ENCODE results near the gene PIK3R5. TPM values are rescaled to one million over a fixed set of nuclear protein-coding genes. Genes with fewer than 3 reads are reported as not detected.

The PIK3R5 gene
- total and polyA plus RNA-seq, 8 donors = 0.69 to 6.8 (median 1.7) TPM

GRCh38 chr17:8862213-8863056, 103.1 kb downstream of the PIK3R5 start:
- H3K9me3 ChIP-seq = no peaks in the 10 kb centered on the region
- DNase-seq = no peak
- no peak overlapping the region for H3K27ac ChIP-seq
- H3K4me1 ChIP-seq = no peaks in the 10 kb centered on the region
- H3K27me3 ChIP-seq = no peaks in the 10 kb centered on the region
- no peak for TF ChIP-seq CTCF (IDR thresholded peaks at IDR 0.05)
- no peak for FAIRE-seq
- intact Hi-C loops (cut with DNase I) = no loop called here
- 59 to 71% methylated on average over 9 of the region's 9 CpGs for WGBS, 2 donors
- H3K4me3 ChIP-seq = no peak overlapping the region
- no peak for ATAC-seq
- H3K36me3 ChIP-seq = no peaks in the 10 kb centered on the region

GRCh38 chr17:8861495-8862181, 103.9 kb downstream of the PIK3R5 start:
- H3K27ac ChIP-seq = no peak overlapping the region

GRCh38 chr17:8859804-8860430, 105.6 kb downstream of the PIK3R5 start:
- no peak for ATAC-seq

More at GRCh38 chr17:8861495-8862181, 103.9 kb downstream of the PIK3R5 start:
- no peak for ATAC-seq
- H3K4me1 ChIP-seq = no peaks in the 10 kb centered on the region
- intact Hi-C loops (cut with DNase I) = no loop called here
- no peaks in the 10 kb centered on the region for H3K36me3 ChIP-seq
- WGBS, 2 donors = 51 to 64% methylated on average over 7 of the region's 7 CpGs
- no peaks in the 10 kb centered on the region for H3K27me3 ChIP-seq
- no peaks in the 10 kb centered on the region for H3K9me3 ChIP-seq
- no peak for TF ChIP-seq CTCF (IDR thresholded peaks at IDR 0.05)
- FAIRE-seq = no peak
- no peak for DNase-seq
- H3K4me3 ChIP-seq = no peak overlapping the region

GRCh38 chr17:8859027-8859803, 106.3 kb downstream of the PIK3R5 start:
- 77 to 84% methylated on average over 11 of the region's 11 CpGs for WGBS, 2 donors
- H3K36me3 ChIP-seq = no peaks in the 10 kb centered on the region
- no peaks in the 10 kb centered on the region for H3K4me1 ChIP-seq
- no peak overlapping the region for H3K4me3 ChIP-seq
- ATAC-seq = peak in 2 of 4 donors; percentile 54 to 67
- H3K27ac ChIP-seq = no peak overlapping the region
- no peak for DNase-seq
- intact Hi-C loops (cut with DNase I) = no loop called here
- TF ChIP-seq CTCF (IDR thresholded peaks at IDR 0.05) = no peak
- no peaks in the 10 kb centered on the region for H3K27me3 ChIP-seq
- FAIRE-seq = no peak
- no peaks in the 10 kb centered on the region for H3K9me3 ChIP-seq

More at GRCh38 chr17:8859804-8860430, 105.6 kb downstream of the PIK3R5 start:
- DNase-seq (no peak), FAIRE-seq (no peak)
- Histone ChIP-seq H3K27me3 (no peaks in the 10 kb centered on the region), H3K4me1 (no peaks in the 10 kb centered on the region), H3K36me3 (no peaks in the 10 kb centered on the region), H3K27ac (no peak overlapping the region), H3K4me3 (no peak overlapping the region), H3K9me3 (no peaks in the 10 kb centered on the region)
- intact Hi-C loops (cut with DNase I) = no loop called here
- 71 to 80% methylated on average over 14 of the region's 14 CpGs for WGBS, 2 donors
- TF ChIP-seq CTCF (IDR thresholded peaks at IDR 0.05) = no peak

All from pancreas (tissue), 10 donors.